HG03442 (cell line): ENCODE results near the gene TATDN3.
"Not testable (repeated sequence)": the region's sequence is repeated elsewhere in the genome, so short reads cannot be mapped to it uniquely, and the experiment has no call there.

Experiments
- ATAC-seq: cut with Tn5 transposase; IDR thresholded peaks from one replicate; pipeline ENCODE4 v1.9.1; 2021; ENCODE audit warnings: mild to moderate bottlenecking, moderate library complexity; ENCODE audit not compliant: unreplicated experiment

The TATDN3 gene

GRCh38 chr1:212774584-212774983, 17.1 kb upstream of the TATDN3 start:
- no peak for ATAC-seq

DNA sequence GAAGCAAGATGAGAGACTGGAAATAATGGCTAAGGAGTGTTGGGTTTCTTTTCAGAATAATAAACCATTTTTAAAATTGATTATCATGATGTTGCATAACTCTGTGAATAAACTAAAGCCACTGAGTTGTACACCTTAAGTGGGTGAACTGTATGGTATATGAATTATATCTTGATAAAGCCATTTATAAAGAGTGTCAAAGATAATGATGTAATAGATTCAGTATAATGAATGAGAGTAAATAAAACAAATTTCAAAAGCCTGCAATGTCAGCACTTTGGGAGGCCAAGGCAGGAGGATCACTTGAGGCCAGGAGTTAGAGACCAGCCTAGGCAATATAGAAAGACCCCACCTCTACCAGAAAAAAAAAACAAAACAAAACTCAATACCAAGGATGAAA, 16.5 kb upstream of the TATDN3 start:
- ATAC-seq, result no peak

DNA sequence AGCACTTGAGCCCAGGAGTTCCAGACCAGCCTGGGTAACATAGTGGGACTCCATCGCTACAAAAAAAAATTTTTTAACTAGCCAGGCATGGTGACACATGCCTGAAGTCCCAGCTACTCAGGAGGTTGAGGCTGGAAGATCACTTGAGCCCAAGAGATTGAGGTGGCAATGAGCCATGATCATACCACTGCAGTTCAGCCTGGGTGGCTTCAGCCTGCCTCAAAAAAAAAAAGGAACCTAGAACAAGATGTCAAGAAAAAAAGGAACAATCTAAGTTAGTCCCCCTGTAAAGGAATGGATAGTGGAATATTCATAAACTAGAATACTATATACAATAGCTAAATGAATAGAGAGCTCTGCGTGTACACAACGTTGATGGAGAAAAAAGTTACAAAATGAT, 14.5 kb upstream of the TATDN3 start:
- no peak for ATAC-seq

- not testable (repeated sequence) for ATAC-seq
Measured at GRCh38 chr1:212779086-212779485, 12.6 kb upstream of the TATDN3 start.

GRCh38 chr1:212780759-212781158, 10.9 kb upstream of the TATDN3 start:
- ATAC-seq, result no peak

DNA sequence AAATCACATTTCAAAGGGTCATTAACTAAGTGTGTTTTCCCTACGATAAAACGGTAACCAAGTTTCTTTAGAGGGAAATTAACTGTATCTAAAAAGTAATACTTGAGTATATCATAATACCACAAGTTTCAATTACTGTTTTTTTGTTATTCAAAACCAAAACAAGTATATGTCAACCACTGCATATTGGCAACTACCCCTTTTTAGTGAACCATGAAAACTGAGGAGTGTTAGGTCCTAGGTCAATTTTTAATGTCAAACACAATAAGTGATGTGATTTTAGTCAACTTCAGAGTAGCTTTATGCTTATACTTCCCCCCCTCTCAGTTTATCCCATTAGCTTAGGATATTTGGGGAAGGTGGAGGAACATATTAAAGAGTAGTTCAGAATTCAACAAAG, 10.5 kb upstream of the TATDN3 start:
- no peak for ATAC-seq

DNA sequence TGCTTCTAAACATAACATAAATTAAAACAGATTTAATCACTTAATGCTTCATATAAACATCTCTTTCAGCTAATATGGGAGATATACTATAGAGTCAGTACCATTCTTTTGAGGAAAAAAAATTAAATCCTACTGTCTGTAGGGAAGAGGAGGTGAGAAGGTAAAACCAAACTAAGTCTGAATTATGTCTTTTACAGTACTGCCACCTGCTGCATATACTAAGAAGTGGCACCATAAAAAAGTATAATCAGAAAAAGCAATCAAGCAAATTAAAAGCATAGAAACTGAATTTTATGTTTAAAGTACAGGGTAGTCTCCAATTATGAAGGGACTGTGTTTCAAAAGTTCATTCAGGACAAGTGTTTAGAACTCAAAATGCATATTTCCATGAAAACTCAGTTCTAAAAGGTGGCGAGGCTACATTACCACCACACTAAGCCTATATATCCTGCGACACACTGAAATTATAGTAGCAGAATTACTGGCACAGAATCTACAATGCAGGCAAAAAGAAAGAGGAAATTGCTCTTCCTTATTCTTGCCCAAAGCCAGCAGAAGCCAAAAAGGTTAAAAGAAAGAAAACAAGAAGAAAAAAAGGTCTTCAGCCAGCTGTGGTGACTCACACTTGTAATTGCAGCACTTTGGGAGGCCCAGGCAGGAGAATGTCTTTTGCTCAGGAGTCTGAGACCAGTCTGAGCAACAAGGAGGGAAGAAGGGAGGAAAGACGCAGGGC, 9.1 kb upstream of the TATDN3 start:
- ATAC-seq, result no peak

GRCh38 chr1:212783976-212784375, 7.7 kb upstream of the TATDN3 start:
- no peak for ATAC-seq

DNA sequence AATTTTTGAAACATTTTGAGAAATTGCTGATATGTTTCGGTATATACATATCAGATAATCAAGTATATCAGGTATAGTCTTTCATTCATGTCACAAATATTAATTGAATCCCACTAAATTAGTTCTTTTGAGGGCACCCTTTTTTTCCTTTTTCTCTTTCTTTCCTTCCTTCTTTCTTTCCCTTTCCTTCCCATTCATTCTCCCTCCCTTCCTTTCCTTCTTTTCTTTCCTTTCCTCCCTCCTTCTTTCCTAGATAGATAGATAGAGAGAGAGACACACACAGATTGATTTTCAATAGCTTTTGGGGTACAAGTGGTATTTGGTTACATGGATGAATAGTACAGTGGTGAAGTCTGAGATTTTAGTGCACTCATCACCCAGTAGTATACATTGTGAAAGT, 5.8 kb upstream of the TATDN3 start:
- ATAC-seq, result no peak

- ATAC-seq, result peak; percentile 26
Measured at GRCh38 chr1:212791261-212791675, 426 bp upstream of the TATDN3 start.

DNA sequence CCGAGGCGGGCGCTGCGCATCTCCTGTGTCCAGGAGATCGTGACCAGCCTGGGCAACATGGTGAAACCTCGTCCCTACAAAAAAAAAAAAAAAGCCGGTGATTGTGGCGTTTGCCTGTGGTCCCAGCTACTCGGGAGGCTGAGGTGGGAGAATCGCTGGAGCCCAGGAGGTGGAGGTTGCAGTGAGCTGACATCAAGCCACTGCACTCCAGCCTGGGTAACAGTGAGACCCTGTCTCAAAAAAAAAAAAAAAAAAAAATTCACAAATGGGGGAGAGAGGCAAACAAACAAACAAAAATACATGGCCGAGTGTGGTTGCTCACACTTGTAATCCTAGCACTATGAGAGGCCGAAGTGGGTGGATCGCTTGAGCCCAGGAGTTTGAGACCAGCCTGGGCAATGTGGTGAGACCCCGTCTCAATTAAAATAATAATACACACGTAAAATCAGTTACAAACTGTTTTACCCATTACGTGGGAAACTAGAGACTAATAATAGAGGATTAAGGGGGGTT, 758 bp downstream of the TATDN3 start:
- no peak for ATAC-seq

DNA sequence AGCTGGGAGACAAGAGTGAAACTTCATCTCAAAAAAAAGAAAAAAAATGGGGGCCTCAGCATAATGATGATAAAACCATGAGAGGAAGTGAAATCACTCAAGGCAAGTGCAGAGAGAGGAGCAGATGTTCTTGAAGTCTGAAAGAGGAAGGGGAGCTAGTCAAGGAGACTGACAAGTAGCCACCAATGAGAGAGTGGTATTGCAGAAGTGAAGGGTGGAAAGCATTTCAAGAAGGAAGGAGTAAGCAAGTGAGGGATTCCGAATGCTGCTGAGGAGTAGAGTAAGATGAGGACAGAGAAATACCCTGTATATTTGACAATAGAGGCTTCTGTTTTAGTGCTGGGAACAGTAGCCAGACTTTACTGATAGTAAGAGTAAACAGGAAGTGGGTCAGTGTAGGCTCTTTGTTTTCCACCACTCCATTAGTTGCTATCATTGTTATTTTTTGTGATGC, 2.9 kb downstream of the TATDN3 start:
- peak; percentile 70 for ATAC-seq

DNA sequence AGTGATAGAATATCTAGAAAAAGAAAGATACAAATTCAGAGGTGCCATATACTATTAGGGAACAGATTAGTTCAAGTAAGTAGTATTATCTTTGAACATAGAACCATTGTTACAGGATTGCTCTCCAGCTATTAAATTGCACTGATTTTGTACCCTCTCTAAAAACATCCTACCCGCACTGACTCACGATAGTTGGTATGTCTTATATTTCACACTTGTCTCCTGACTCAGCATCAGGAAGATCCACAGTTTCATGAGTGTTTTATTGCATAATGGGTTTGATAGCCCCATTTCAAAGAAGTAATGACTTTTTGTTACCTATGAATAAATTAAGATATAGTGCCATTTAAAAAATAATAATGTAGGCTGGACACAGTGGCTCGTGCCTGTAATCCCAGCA, 6.0 kb downstream of the TATDN3 start:
- no peak for ATAC-seq

DNA sequence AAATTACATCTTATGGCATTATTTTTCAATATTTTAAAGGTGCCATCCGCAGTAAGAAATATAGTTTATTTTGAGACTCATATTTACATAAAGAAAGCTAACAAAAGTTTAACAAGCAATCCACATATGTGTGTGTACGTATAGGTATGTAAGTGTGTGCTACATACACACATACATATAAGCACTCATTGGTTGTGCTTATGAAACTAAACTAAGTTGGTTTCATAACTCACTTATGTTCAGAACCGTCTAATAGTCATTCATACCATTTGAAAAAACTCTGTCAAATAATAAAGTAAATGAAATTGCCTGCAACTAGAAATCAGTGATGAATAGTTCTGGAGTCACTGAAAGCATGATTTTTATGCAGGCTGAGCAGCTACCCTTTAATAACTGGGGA, 14.1 kb downstream of the TATDN3 start:
- no peak for ATAC-seq

GRCh38 chr1:212814537-212815334, 23.0 kb downstream of the TATDN3 start:
- no peak for ATAC-seq

DNA sequence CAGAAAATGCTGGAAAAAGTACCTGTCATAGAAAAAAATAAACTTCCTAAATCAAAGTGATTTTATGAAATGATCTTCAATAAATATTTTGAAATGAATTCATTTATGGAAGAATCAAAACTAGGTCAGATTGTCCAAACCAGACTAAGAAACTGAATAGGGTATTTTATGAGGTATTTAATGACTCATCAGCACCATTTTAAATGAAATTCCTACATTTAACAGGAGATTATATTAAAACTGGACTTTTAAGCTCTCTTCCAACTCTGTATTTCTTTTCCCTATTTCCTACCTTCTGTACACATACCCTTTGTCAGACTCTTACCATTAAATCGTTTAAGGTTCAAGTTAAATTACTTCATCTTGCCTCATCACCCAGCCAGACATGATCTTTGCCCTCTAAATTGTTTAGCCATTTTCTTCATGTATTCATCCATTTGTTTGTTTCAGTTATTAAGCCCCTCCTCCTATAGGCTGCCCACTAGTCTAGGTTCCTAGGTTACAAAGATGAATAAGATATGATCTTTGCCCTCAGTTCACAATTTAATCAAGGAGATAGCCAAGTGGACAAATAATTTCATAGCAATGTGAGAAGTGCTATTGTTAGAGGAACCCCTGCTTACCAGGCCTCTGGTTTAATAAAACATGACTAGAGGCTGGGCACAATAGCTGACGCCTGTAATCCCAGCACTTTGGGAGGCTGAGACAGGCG, 25.0 kb downstream of the TATDN3 start:
- ATAC-seq, result no peak

DNA sequence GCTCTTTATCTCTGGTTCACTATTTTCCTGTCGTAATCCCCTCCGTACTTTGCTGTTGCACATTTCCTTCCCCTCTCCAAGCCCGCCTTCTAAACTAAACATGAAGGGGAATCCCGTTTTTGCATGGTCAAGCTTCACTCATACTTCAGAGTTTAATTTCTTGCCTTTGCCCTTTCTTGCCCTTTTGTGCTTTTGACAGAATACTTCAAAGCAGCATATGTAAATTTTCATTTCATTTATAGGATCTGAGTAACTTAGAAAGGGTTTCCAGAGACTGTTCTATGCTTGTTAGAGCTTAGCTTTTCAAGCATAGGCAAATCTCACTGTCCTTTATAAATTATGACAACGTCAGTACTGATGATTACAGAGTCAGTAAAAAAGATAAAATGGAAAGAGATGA, 28.0 kb downstream of the TATDN3 start:
- peak; percentile 79 for ATAC-seq

GRCh38 chr1:212820969-212821368, 29.3 kb downstream of the TATDN3 start:
- no peak for ATAC-seq

- no peak for ATAC-seq
Measured at GRCh38 chr1:212822956-212823355, 31.3 kb downstream of the TATDN3 start.

DNA sequence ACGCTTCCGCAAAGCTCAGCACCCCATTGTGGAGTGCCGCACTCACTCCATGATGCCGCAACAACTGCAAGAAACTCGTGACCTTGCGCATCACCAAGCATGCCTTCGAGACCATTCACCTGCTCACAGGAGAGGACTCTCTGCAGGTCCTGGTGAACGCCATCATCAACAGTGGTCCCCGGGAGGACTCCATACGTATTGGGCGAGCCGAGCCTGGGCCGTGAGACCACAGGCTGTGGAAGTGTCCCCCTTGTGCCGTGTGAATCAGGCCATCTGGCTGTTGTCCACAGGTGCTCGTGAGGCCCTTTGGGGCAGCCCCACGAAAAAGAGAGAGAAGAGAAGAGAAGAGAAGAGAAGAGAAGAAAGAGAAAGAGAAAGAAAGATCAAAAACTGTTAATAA, 32.5 kb downstream of the TATDN3 start:
- ATAC-seq, result no peak

DNA sequence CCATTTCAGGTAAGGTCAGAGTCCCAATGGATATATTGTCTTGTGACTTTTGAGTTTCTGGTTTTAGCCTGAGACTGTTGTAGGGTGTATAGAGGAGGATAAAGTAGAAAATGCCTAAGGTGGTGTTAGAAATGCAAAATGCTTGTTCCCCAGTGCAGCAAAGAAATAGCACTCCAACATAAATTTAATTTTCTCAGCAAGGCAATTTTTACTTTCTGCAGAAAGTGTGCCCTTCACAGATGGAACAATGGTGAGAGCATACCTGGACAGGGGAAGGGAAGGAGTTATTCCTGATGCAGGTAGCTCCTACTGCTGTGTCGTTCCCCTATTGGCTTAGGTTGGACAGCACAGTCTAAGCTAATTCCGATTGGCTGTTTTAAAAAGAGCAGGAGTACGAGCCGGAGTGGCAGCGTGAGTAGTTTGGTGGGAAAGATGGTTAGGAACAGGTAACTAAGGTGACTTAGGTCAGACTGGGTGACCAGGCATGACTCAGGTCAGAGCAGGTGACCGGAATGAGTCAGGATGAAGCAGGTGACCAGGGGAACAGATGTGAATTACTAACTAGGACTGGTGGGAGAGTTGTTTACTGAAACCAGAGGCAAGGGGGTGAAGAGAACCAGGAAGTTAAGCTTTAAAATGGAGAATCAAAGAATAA, 34.2 kb downstream of the TATDN3 start:
- ATAC-seq, result no peak
